A549 (cell line): ENCODE results near the gene TMEM115.

ENCODE experiments used
- EP300 ChIP-seq, 2 experiments: fragments of >200 bp; sonication (Bioruptor Twin); formaldehyde crosslinking; IDR thresholded peaks; 2 replicates in 1 of 2; 3 replicates in 1 of 2; pipeline ENCODE4 v1.6.1; 2016 to 2017
- HOXA7 ChIP-seq: fragments of 250-450 bp; sonication (Bioruptor Pico); IDR thresholded peaks from 2 replicates; pipeline ENCODE4 v1.5.0; 2020; ENCODE audit warnings: mild to moderate bottlenecking, moderate library complexity
- TF ChIP-seq, protein P1 (sequence below): fragments of >200 bp; sonication (Bioruptor Twin); formaldehyde crosslinking; IDR thresholded peaks from 3 replicates; pipeline ENCODE4 v1.5.1; 2016

- TF ChIP-seq, protein P1, sequence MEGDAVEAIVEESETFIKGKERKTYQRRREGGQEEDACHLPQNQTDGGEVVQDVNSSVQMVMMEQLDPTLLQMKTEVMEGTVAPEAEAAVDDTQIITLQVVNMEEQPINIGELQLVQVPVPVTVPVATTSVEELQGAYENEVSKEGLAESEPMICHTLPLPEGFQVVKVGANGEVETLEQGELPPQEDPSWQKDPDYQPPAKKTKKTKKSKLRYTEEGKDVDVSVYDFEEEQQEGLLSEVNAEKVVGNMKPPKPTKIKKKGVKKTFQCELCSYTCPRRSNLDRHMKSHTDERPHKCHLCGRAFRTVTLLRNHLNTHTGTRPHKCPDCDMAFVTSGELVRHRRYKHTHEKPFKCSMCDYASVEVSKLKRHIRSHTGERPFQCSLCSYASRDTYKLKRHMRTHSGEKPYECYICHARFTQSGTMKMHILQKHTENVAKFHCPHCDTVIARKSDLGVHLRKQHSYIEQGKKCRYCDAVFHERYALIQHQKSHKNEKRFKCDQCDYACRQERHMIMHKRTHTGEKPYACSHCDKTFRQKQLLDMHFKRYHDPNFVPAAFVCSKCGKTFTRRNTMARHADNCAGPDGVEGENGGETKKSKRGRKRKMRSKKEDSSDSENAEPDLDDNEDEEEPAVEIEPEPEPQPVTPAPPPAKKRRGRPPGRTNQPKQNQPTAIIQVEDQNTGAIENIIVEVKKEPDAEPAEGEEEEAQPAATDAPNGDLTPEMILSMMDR, result no peak
- TF ChIP-seq HOXA7 (CRISPR knock-in tag) (no peak), EP300 (IDR thresholded peaks at IDR 0.05) (no peak)
Measured at GRCh38 chr3:50322115-50322385, 37.3 kb downstream of the TMEM115 start.
